PC-3 (cell line): ENCODE data around the gene CELSR2. TPM values are rescaled to one million over a fixed set of nuclear protein-coding genes. Genes with fewer than 3 reads are reported as not detected.

Source experiments
- ATAC-seq: fragments of 200-7000 bp; cut with Tn5 transposase; 2 replicates; pipeline ENCODE4 v1.9.1; 2020; ENCODE audit warnings: mild to moderate bottlenecking, moderate library complexity
- BruUV-seq: library from RNA; stranded (reverse); fragments of 400-500 nt; replicated peaks from 2 replicates; lab custom pipeline; 2021; lab: Mats Ljungman, UMichigan
- CTCF ChIA-PET: fragments of 300-600 bp; sonication (Branson Sonifier 250); formaldehyde crosslinking; loops from one replicate; lab custom pipeline; 2022; ENCODE audit warnings: antibody characterized with exemption; lab: Charles Lee
- POLR2A ChIA-PET: fragments of 300-600 bp; sonication (Branson Sonifier 250); formaldehyde crosslinking; loops from one replicate; lab custom pipeline; 2022; ENCODE audit warnings: antibody characterized with exemption; ENCODE audit not compliant: unreplicated experiment; lab: Charles Lee
- DNase-seq: peaks from one replicate; pipeline ENCODE4 v3.0.0-alpha.2; 2015
- H2AFZ ChIP-seq: fragments of 300-600 bp; sonication (generic); 2 replicates; pipeline ENCODE4 v1.6.0; 2016; ENCODE audit warnings: antibody characterized with exemption, low read length
- H3F3A ChIP-seq: fragments of 300-600 bp; sonication (generic); one replicate; pipeline ENCODE4 v1.6.0; 2017; ENCODE audit warnings: antibody characterized with exemption, low read length, control low read depth, mild to moderate bottlenecking; ENCODE audit not compliant: unreplicated experiment
- H3K27ac ChIP-seq: fragments of 300-600 bp; sonication (generic); 2 replicates; pipeline ENCODE4 v1.5.1; 2016; ENCODE audit warnings: mild to moderate bottlenecking, low read length
- H3K27me3 ChIP-seq: fragments of 300-600 bp; sonication (generic); 2 replicates; pipeline ENCODE4 v1.6.1; 2016; ENCODE audit warnings: low read length, mixed read lengths
- H3K36me3 ChIP-seq: fragments of 300-600 bp; sonication (generic); 2 replicates; pipeline ENCODE4 v1.6.1; 2016; ENCODE audit warnings: low read depth, mixed run types, low read length, mixed read lengths
- H3K4me1 ChIP-seq: fragments of 300-600 bp; sonication (generic); 2 replicates; pipeline ENCODE4 v1.5.1; 2016; ENCODE audit warnings: low read length; ENCODE audit not compliant: insufficient read depth
- H3K4me2 ChIP-seq: fragments of 300-600 bp; sonication (generic); 2 replicates; pipeline ENCODE4 v1.6.0; 2016; ENCODE audit warnings: low read length
- H3K4me3 ChIP-seq: fragments of 300-600 bp; sonication (generic); 2 replicates; pipeline ENCODE4 v1.5.1; 2016; ENCODE audit warnings: mild to moderate bottlenecking, low read length, mixed read lengths
- H3K79me2 ChIP-seq: fragments of 300-600 bp; sonication (generic); 2 replicates; pipeline ENCODE4 v1.6.1; 2017; ENCODE audit warnings: low read length, mixed read lengths
- H3K9ac ChIP-seq: fragments of 300-600 bp; sonication (generic); 2 replicates; pipeline ENCODE4 v1.6.0; 2016; ENCODE audit warnings: mild to moderate bottlenecking, low read length
- H3K9me2 ChIP-seq: fragments of 300-600 bp; sonication (generic); replicated peaks from 2 replicates; pipeline ENCODE4 v1.6.1; 2016; ENCODE audit warnings: mixed run types, low read length, mixed read lengths
- H3K9me3 ChIP-seq: fragments of 300-600 bp; sonication (generic); 2 replicates; pipeline ENCODE4 v1.6.1; 2016; ENCODE audit warnings: low read length, mixed read lengths
- H4K20me1 ChIP-seq: fragments of 300-600 bp; sonication (generic); 2 replicates; pipeline ENCODE4 v1.6.1; 2016; ENCODE audit warnings: low read length, mixed read lengths
- CTCF ChIP-seq: fragments of 300-600 bp; sonication (generic); conservative IDR thresholded peaks from 2 replicates; pipeline ENCODE4 v1.5.1; 2017; ENCODE audit warnings: antibody characterized with exemption, low read depth, mild to moderate bottlenecking, low read length
- EZH2 ChIP-seq: fragments of 300-600 bp; sonication (generic); IDR thresholded peaks from one replicate; pipeline ENCODE4 v1.6.1; 2017; ENCODE audit warnings: antibody characterized with exemption, mild to moderate bottlenecking, low read length; ENCODE audit not compliant: unreplicated experiment
- EZH2phosphoT487 ChIP-seq: fragments of 300-600 bp; sonication (generic); IDR thresholded peaks from 2 replicates; pipeline ENCODE4 v1.6.1; 2018; ENCODE audit warnings: mild to moderate bottlenecking, antibody characterized with exemption, low read length, borderline replicate concordance
- intact Hi-C: fragments of 100-400 bp; cut with micrococcal nuclease; formaldehyde crosslinking; loops from 2 replicates; pipeline ENCODE4 v1.9.0; 2023
- total RNA-seq: library from RNA; depleted of rRNA; stranded (reverse); fragments of >200 nt; gene quantifications from 2 replicates; pipeline ENCODE4 v1.2.3, GENCODE V29; 2014

The CELSR2 gene
- total RNA-seq, 1 experiment from 2014 or later, result 3.6 TPM

GRCh38 chr1:109280862-109281261, 31.5 kb downstream of the CELSR2 start:
- ChIA-PET CTCF (no interaction called here), POLR2A (no interaction called here)
- H3K27ac ChIP-seq, result no peak overlapping the region
- H3K9me3 ChIP-seq, result no peaks in the 10 kb centered on the region
- no peaks in the 10 kb centered on the region for H3K9me2 ChIP-seq
- no peaks in the 10 kb centered on the region for H4K20me1 ChIP-seq
- H3K9ac ChIP-seq, result no peak overlapping the region
- H3K27me3 ChIP-seq, result no peaks in the 10 kb centered on the region
- H3K79me2 ChIP-seq, result peaks cover 35% of the 10 kb centered on the region
- H3K4me2 ChIP-seq, result peak overlapping the region; percentile 89; the same call in 1 of the 2 replicates
- no TSS peak for BruUV-seq
- peaks cover 46% of the 10 kb centered on the region for H3K4me1 ChIP-seq
- H3F3A ChIP-seq, result peaks cover 1% of the 10 kb centered on the region
- intact Hi-C loops, result no loop called here
- peaks cover 11% of the 10 kb centered on the region for H3K36me3 ChIP-seq
- DNase-seq (no peak), ATAC-seq (no peak)
- no peak overlapping the region for H2AFZ ChIP-seq
- H3K4me3 ChIP-seq, result no peak overlapping the region
- no peak for TF ChIP-seq EZH2
- TF ChIP-seq EZH2phosphoT487, result no peak
- TF ChIP-seq CTCF, result no peak

GRCh38 chr1:109281680-109282496, 32.5 kb downstream of the CELSR2 start:
- H3K79me2 ChIP-seq, result peaks cover 35% of the 10 kb centered on the region

More at GRCh38 chr1:109281680-109282496, 32.5 kb downstream of the CELSR2 start:
- no peaks in the 10 kb centered on the region for H3K9me3 ChIP-seq
- intact Hi-C loops, result no loop called here
- H3K27ac ChIP-seq, result no peak overlapping the region
- DNase-seq, result no peak
- H3K4me1 ChIP-seq, result peaks cover 35% of the 10 kb centered on the region
- ChIA-PET POLR2A (no interaction called here), CTCF (interaction anchor here (0.5 kb wide), 1 partner anchor 110 kb away, joined by 3 read pairs; no protein-coding TSS in a partner anchor)
- BruUV-seq, result no TSS peak
- peaks cover 11% of the 10 kb centered on the region for H3K36me3 ChIP-seq
- peak overlapping the region; percentile 89 for H3K4me3 ChIP-seq
- H3K27me3 ChIP-seq, result no peaks in the 10 kb centered on the region
- H4K20me1 ChIP-seq, result no peaks in the 10 kb centered on the region
- no peaks in the 10 kb centered on the region for H3K9me2 ChIP-seq
- H3K9ac ChIP-seq, result peak overlapping the region; percentile 77; the same call in 1 of the 2 replicates
- peak overlapping the region; percentile 96; the same call in 1 of the 2 replicates for H2AFZ ChIP-seq
- no peak for ATAC-seq
- H3F3A ChIP-seq, result no peaks in the 10 kb centered on the region
- TF ChIP-seq EZH2phosphoT487 (no peak), CTCF (no peak)
- H3K4me2 ChIP-seq, result peak overlapping the region; percentile 89
